Glomerular visceral epithelial cell (primary cell): ENCODE results near the gene DNAJB5.

Experiments used
- DNase-seq: peaks from one replicate; pipeline ENCODE4 v3.0.0-alpha.2; 2016; ENCODE audit errors: extremely low spot score

DNAJB5 gene

GRCh38 chr9:34984049-34984448 lies 5.5 kb upstream of the DNAJB5 start:
- DNase-seq = no peak

GRCh38 chr9:34985311-34985899 lies 4.1 kb upstream of the DNAJB5 start:
- peak; percentile 68 for DNase-seq

GRCh38 chr9:34986540-34987047 lies 3.0 kb upstream of the DNAJB5 start:
- DNase-seq = no peak

- no peak for DNase-seq
Measured at GRCh38 chr9:34987160-34987901, 2.2 kb upstream of the DNAJB5 start.

GRCh38 chr9:34988218-34989002 lies 1.1 kb upstream of the DNAJB5 start:
- DNase-seq = peak; percentile 43

- peak; percentile 67 for DNase-seq
Measured at GRCh38 chr9:34989946-34990635, 546 bp downstream of the DNAJB5 start.

- DNase-seq = no peak
Measured at GRCh38 chr9:34990908-34991606, 1.5 kb downstream of the DNAJB5 start.

GRCh38 chr9:34991607-34992375 lies 2.2 kb downstream of the DNAJB5 start:
- DNase-seq = peak; percentile 59

GRCh38 chr9:34992376-34992951 lies 2.9 kb downstream of the DNAJB5 start:
- DNase-seq = peak; percentile 94

GRCh38 chr9:34993502-34994259 lies 4.1 kb downstream of the DNAJB5 start:
- peak; percentile 55 for DNase-seq

- peak; percentile 64 for DNase-seq
Measured at GRCh38 chr9:34994260-34994899, 4.8 kb downstream of the DNAJB5 start.

- no peak for DNase-seq
Measured at GRCh38 chr9:34994900-34995669, 5.5 kb downstream of the DNAJB5 start.

GRCh38 chr9:34995670-34996060 lies 6.1 kb downstream of the DNAJB5 start:
- no peak for DNase-seq

GRCh38 chr9:34996181-34996904 lies 6.8 kb downstream of the DNAJB5 start:
- DNase-seq = no peak

- DNase-seq = no peak
Measured at GRCh38 chr9:34996905-34997279, 7.3 kb downstream of the DNAJB5 start.

GRCh38 chr9:34997379-34997781 lies 7.8 kb downstream of the DNAJB5 start:
- DNase-seq = no peak

GRCh38 chr9:34998266-34998665 lies 8.7 kb downstream of the DNAJB5 start:
- DNase-seq = no peak

- DNase-seq = no peak
Measured at GRCh38 chr9:34999576-34999975, 10.0 kb downstream of the DNAJB5 start.
